Liver (tissue), 9 donors: ENCODE data around the gene STPG1. TPM values are rescaled to one million over a fixed set of nuclear protein-coding genes. Genes with fewer than 3 reads are reported as not detected.

Experiments used
- DNase-seq: peaks from one replicate; pipeline ENCODE4 v3.0.0-alpha.2; 2017; ENCODE audit warnings: low spot score
- H3K27ac ChIP-seq, 2 donors: one replicate each; pipeline ENCODE4 v1.7.0; 2013; ENCODE audit warnings: inconsistent platforms in 2 of 2, low read length in 2 of 2, control low read depth in 1 of 2, low read depth in 1 of 2, mild to moderate bottlenecking in 1 of 2
- H3K27me3 ChIP-seq, 4 donors: one replicate each; pipeline versions ENCODE4 v1.6.1 to v1.7.0; 2013; ENCODE audit warnings: low read length in 3 of 4, inconsistent platforms in 1 of 4, mild to moderate bottlenecking in 1 of 4, moderate library complexity in 1 of 4; ENCODE audit not compliant: control insufficient read depth in 4 of 4, insufficient read depth in 4 of 4
- H3K36me3 ChIP-seq, 4 donors: one replicate each; pipeline versions ENCODE4 v1.6.1 to v1.7.0; 2013; ENCODE audit warnings: low read length in 3 of 4, mild to moderate bottlenecking in 3 of 4, low read depth in 1 of 4, moderate library complexity in 1 of 4; ENCODE audit not compliant: control insufficient read depth in 4 of 4, insufficient read depth in 3 of 4
- H3K4me1 ChIP-seq, 4 donors: one replicate each; pipeline versions ENCODE4 v1.6.1 to v1.7.0; 2013; ENCODE audit warnings: low read length in 3 of 4, mild to moderate bottlenecking in 3 of 4, moderate library complexity in 1 of 4; ENCODE audit not compliant: control insufficient read depth in 4 of 4, insufficient read depth in 4 of 4
- H3K4me3 ChIP-seq, 3 donors: one replicate each; pipeline versions ENCODE4 v1.6.1 to v1.7.0; 2013; ENCODE audit warnings: low read length in 3 of 3, control low read depth in 1 of 3, low read depth in 1 of 3, mild to moderate bottlenecking in 1 of 3
- H3K9ac ChIP-seq, 2 donors: one replicate each; pipeline ENCODE4 v1.7.0; 2013; ENCODE audit warnings: low read length in 2 of 2, mild to moderate bottlenecking in 2 of 2, moderate library complexity in 2 of 2, control low read depth in 1 of 2, low read depth in 1 of 2
- H3K9me3 ChIP-seq, 4 donors: one replicate each; pipeline versions ENCODE4 v1.6.1 to v1.7.0; 2013; ENCODE audit warnings: low read length in 3 of 4; ENCODE audit not compliant: control insufficient read depth in 4 of 4
- ATF3 ChIP-seq: IDR thresholded peaks from 2 replicates; pipeline ENCODE4 v1.6.1; 2016; ENCODE audit warnings: antibody characterized with exemption
- CTCF ChIP-seq: fragments of 150-350 bp; IDR thresholded peaks from 2 replicates; pipeline ENCODE4 v1.5.1; 2017; ENCODE audit warnings: improper control_type of control experiment, low read depth, low read length; ENCODE audit not compliant: missing input control
- EGR1 ChIP-seq, 2 donors: IDR thresholded peaks; 2 replicates each; pipeline ENCODE4 v1.6.1; 2016 to 2018; ENCODE audit warnings: antibody characterized with exemption in 2 of 2, low read depth in 2 of 2
- FOXA1 ChIP-seq: IDR thresholded peaks from 2 replicates; pipeline ENCODE4 v1.6.1; 2016; ENCODE audit warnings: antibody characterized with exemption
- GABPA ChIP-seq, 2 donors: IDR thresholded peaks in 1 of 2; conservative IDR thresholded peaks in 1 of 2; 2 replicates each; pipeline ENCODE4 v1.6.1; 2016; ENCODE audit warnings: antibody characterized with exemption in 2 of 2, mild to moderate bottlenecking in 1 of 2, moderate library complexity in 1 of 2
- HNF4A ChIP-seq, 2 donors: conservative IDR thresholded peaks; 2 replicates each; pipeline ENCODE4 v1.6.1; 2016; ENCODE audit warnings: antibody characterized with exemption in 2 of 2, mild to moderate bottlenecking in 2 of 2
- HNF4G ChIP-seq: IDR thresholded peaks from 2 replicates; pipeline ENCODE4 v1.6.1; 2016; ENCODE audit warnings: antibody characterized with exemption
- JUND ChIP-seq, 2 donors: IDR thresholded peaks; 2 replicates each; pipeline ENCODE4 v1.6.1; 2016; ENCODE audit warnings: antibody characterized with exemption in 2 of 2
- MAX ChIP-seq: IDR thresholded peaks from 2 replicates; pipeline ENCODE4 v1.6.1; 2016; ENCODE audit warnings: antibody characterized with exemption
- NR2F2 ChIP-seq: IDR thresholded peaks from 2 replicates; pipeline ENCODE4 v1.6.1; 2016; ENCODE audit warnings: antibody characterized with exemption
- RAD21 ChIP-seq, 2 donors: IDR thresholded peaks; 2 replicates each; pipeline ENCODE4 v1.6.1; 2016; ENCODE audit warnings: antibody characterized with exemption in 2 of 2, mild to moderate bottlenecking in 2 of 2
- RXRA ChIP-seq, 2 donors: IDR thresholded peaks; 2 replicates each; pipeline ENCODE4 v1.6.1; 2017 to 2018; ENCODE audit warnings: antibody characterized with exemption in 2 of 2, mild to moderate bottlenecking in 1 of 2
- TAF1 ChIP-seq: conservative IDR thresholded peaks from 2 replicates; pipeline ENCODE4 v1.6.1; 2016; ENCODE audit warnings: antibody characterized with exemption, mild to moderate bottlenecking
- YY1 ChIP-seq: IDR thresholded peaks from 2 replicates; pipeline ENCODE4 v1.6.1; 2016; ENCODE audit warnings: antibody characterized with exemption, mild to moderate bottlenecking
- WGBS: extraction: QIAGEN DNeasy Blood & Tissue Kit; methylation state at CpG from one replicate; pipeline ENCODE4 v1.1.7; 2013; 5-methylcytosine and 5-hydroxymethylcytosine counted together
- polyA plus RNA-seq, 2 donors: library from polyadenylated mRNA; stranded (reverse) in 1 of 2; unstranded in 1 of 2; fragments of 200-250 nt in 1 of 2; fragments of >200 nt in 1 of 2; fragmentation: Nextera tagmentation in 1 of 2; extraction: Ambion mirVana in 1 of 2; gene quantifications; one replicate each; pipeline versions ENCODE4 v1.2.1 to v1.2.3, GENCODE V29; 2013 to 2015
- total RNA-seq, 2 donors: library from RNA; depleted of rRNA; stranded (reverse); fragments of >200 nt; gene quantifications; one replicate each; pipeline ENCODE4 v1.2.3, GENCODE V29; 2014
- TF ChIP-seq, protein P1 (sequence below): IDR thresholded peaks from 2 replicates; pipeline ENCODE4 v1.6.1; 2016; ENCODE audit warnings: antibody characterized with exemption
- TF ChIP-seq, protein P2 (sequence below): IDR thresholded peaks from 2 replicates; pipeline ENCODE4 v1.6.1; 2016; ENCODE audit warnings: antibody characterized with exemption, mild to moderate bottlenecking
- donor health status: healthy.
- donor health status: healthy.
- donor health status: healthy.
- donor health status: healthy.
- donor health status: healthy.

STPG1 gene
- total and polyA plus RNA-seq, 4 donors, result 0.92 to 2.9 (median 1.0) TPM

GRCh38 chr1:24437631-24438396, 24.2 kb upstream of the STPG1 start (continued):
- TF ChIP-seq CTCF (no peak), YY1 (no peak), ATF3 (no peak), JUND (IDR thresholded peaks at IDR 0.05) (no peak)

- H3K4me1 ChIP-seq, result no peaks in the 10 kb centered on the region
- DNase-seq, result no peak
- no peak overlapping the region for H3K4me3 ChIP-seq
- no peak overlapping the region for H3K27ac ChIP-seq
- H3K9me3 ChIP-seq, result no peaks in the 10 kb centered on the region
- no peak overlapping the region for H3K9ac ChIP-seq
- TF ChIP-seq HNF4G (no peak), MAX (no peak), YY1 (no peak), JUND (IDR thresholded peaks at IDR 0.05) (no peak), NR2F2 (no peak), TAF1 (no peak), FOXA1 (no peak), RAD21 (IDR thresholded peaks at IDR 0.05) (no peak), EGR1 (IDR thresholded peaks at IDR 0.05; ENCODE audit: low read depth in 2 of 2) (no peak)
- TF ChIP-seq, protein P1, sequence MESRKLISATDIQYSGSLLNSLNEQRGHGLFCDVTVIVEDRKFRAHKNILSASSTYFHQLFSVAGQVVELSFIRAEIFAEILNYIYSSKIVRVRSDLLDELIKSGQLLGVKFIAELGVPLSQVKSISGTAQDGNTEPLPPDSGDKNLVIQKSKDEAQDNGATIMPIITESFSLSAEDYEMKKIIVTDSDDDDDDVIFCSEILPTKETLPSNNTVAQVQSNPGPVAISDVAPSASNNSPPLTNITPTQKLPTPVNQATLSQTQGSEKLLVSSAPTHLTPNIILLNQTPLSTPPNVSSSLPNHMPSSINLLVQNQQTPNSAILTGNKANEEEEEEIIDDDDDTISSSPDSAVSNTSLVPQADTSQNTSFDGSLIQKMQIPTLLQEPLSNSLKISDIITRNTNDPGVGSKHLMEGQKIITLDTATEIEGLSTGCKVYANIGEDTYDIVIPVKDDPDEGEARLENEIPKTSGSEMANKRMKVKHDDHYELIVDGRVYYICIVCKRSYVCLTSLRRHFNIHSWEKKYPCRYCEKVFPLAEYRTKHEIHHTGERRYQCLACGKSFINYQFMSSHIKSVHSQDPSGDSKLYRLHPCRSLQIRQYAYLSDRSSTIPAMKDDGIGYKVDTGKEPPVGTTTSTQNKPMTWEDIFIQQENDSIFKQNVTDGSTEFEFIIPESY, result no peak
- 82% methylated on average over 8 of the region's 8 CpGs for WGBS
- peaks cover 0 to 5% (median 0%) of the 10 kb centered on the region in 4 donors for H3K36me3 ChIP-seq
- no peaks in the 10 kb centered on the region for H3K27me3 ChIP-seq
Measured at GRCh38 chr1:24435782-24436365, 22.3 kb upstream of the STPG1 start.

DNA sequence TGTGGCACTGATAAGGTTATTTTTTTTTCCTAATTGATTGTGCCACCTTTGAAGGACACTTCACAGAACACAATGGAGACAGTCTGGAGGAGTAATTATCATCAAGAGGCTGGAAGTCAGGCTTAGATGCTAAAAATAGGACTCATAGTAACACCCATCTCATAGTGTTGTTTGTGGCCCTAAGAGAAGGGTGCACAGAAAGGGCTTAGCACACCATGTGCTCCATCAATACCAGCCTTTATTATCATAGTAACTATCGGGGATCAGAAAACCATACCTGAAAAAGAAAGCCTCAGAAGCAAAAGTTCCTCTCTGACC, 13.9 kb upstream of the STPG1 start:
- Histone ChIP-seq H3K9me3 (no peaks in the 10 kb centered on the region), H3K4me3 (no peak overlapping the region), H3K27ac (no peak overlapping the region), H3K9ac (no peak overlapping the region), H3K27me3 (no peaks in the 10 kb centered on the region), H3K4me1 (no peaks in the 10 kb centered on the region), H3K36me3 (peaks cover 0 to 5% (median under 1%) of the 10 kb centered on the region in 4 donors)
- DNase-seq, result no peak
- WGBS, result 95% methylated on average over 1 of the region's 1 CpG
- TF ChIP-seq CTCF, result no peak
- no peak for TF ChIP-seq MAX
- no peak for TF ChIP-seq EGR1 (IDR thresholded peaks at IDR 0.05; ENCODE audit: low read depth in 2 of 2)
- TF ChIP-seq, protein P2, sequence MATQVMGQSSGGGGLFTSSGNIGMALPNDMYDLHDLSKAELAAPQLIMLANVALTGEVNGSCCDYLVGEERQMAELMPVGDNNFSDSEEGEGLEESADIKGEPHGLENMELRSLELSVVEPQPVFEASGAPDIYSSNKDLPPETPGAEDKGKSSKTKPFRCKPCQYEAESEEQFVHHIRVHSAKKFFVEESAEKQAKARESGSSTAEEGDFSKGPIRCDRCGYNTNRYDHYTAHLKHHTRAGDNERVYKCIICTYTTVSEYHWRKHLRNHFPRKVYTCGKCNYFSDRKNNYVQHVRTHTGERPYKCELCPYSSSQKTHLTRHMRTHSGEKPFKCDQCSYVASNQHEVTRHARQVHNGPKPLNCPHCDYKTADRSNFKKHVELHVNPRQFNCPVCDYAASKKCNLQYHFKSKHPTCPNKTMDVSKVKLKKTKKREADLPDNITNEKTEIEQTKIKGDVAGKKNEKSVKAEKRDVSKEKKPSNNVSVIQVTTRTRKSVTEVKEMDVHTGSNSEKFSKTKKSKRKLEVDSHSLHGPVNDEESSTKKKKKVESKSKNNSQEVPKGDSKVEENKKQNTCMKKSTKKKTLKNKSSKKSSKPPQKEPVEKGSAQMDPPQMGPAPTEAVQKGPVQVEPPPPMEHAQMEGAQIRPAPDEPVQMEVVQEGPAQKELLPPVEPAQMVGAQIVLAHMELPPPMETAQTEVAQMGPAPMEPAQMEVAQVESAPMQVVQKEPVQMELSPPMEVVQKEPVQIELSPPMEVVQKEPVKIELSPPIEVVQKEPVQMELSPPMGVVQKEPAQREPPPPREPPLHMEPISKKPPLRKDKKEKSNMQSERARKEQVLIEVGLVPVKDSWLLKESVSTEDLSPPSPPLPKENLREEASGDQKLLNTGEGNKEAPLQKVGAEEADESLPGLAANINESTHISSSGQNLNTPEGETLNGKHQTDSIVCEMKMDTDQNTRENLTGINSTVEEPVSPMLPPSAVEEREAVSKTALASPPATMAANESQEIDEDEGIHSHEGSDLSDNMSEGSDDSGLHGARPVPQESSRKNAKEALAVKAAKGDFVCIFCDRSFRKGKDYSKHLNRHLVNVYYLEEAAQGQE, result no peak
- TF ChIP-seq TAF1, result no peak
- TF ChIP-seq RAD21 (IDR thresholded peaks at IDR 0.05), result no peak
- TF ChIP-seq GABPA (IDR thresholded peaks at IDR 0.05 in 1 of 2, conservative IDR thresholded peaks at IDR 0.05 in 1 of 2), result no peak
- TF ChIP-seq NR2F2, result no peak
- TF ChIP-seq YY1, result no peak
- no peak for TF ChIP-seq ATF3
- no peak for TF ChIP-seq FOXA1
- no peak for TF ChIP-seq HNF4A (conservative IDR thresholded peaks at IDR 0.05)
- no peak for TF ChIP-seq RXRA (IDR thresholded peaks at IDR 0.05)
